ENCODE data around the gene THUMPD2. TPM values are rescaled to one million over a fixed set of nuclear protein-coding genes. Genes with fewer than 3 reads are reported as not detected.

The THUMPD2 gene
- total RNA-seq, 1 donor from 2014 or later: 5.2 TPM

GRCh38 chr2:39703181-39703872 is 75.7 kb downstream of the THUMPD2 start:
- no peak for DNase-seq (ENCODE audit: low read depth)
- no peak for TF ChIP-seq CTCF (conservative IDR thresholded peaks at IDR 0.05; ENCODE audit: low read depth, low read length)
- H3K4me3 ChIP-seq (ENCODE audit: low read depth, low read length): no peak overlapping the region

GRCh38 chr2:39701137-39701536 is 77.9 kb downstream of the THUMPD2 start:
- no peak for TF ChIP-seq CTCF (conservative IDR thresholded peaks at IDR 0.05; ENCODE audit: low read depth, low read length)

GRCh38 chr2:39697454-39697853 is 81.6 kb downstream of the THUMPD2 start:
- H3K4me3 ChIP-seq (ENCODE audit: low read depth, low read length): no peak overlapping the region
- no peak for TF ChIP-seq CTCF (conservative IDR thresholded peaks at IDR 0.05; ENCODE audit: low read depth, low read length)
- DNase-seq (ENCODE audit: low read depth): no peak

More at GRCh38 chr2:39701137-39701536, 77.9 kb downstream of the THUMPD2 start:
- no peak overlapping the region for H3K4me3 ChIP-seq (ENCODE audit: low read depth, low read length)
- DNase-seq (ENCODE audit: low read depth): no peak

GRCh38 chr2:39696838-39697237 is 82.2 kb downstream of the THUMPD2 start:
- DNase-seq (ENCODE audit: low read depth): peak; percentile 39
- H3K4me3 ChIP-seq (ENCODE audit: low read depth, low read length): no peak overlapping the region
- TF ChIP-seq CTCF (conservative IDR thresholded peaks at IDR 0.05; ENCODE audit: low read depth, low read length): peak; percentile 33

- H3K4me3 ChIP-seq (ENCODE audit: low read depth, low read length): no peak overlapping the region
- no peak for TF ChIP-seq CTCF (conservative IDR thresholded peaks at IDR 0.05; ENCODE audit: low read depth, low read length)
- peak; percentile 92 for DNase-seq (ENCODE audit: low read depth)
Measured at GRCh38 chr2:39696101-39696553, 82.9 kb downstream of the THUMPD2 start.

- no peak overlapping the region for H3K4me3 ChIP-seq (ENCODE audit: low read depth, low read length)
- no peak for DNase-seq (ENCODE audit: low read depth)
- TF ChIP-seq CTCF (conservative IDR thresholded peaks at IDR 0.05; ENCODE audit: low read depth, low read length): no peak
Measured at GRCh38 chr2:39693245-39693644, 85.8 kb downstream of the THUMPD2 start.

GRCh38 chr2:39689876-39690275 is 89.2 kb downstream of the THUMPD2 start:
- TF ChIP-seq CTCF (conservative IDR thresholded peaks at IDR 0.05; ENCODE audit: low read depth, low read length): no peak
- H3K4me3 ChIP-seq (ENCODE audit: low read depth, low read length): no peak overlapping the region
- DNase-seq (ENCODE audit: low read depth): no peak
